GM20431 (cell line): Measurements from ENCODE around the gene MRPL23.

Experiments
- in situ Hi-C: fragments of 300-500 bp; cut with MseI, MboI; formaldehyde crosslinking; loops from one replicate; pipeline ENCODE4 v1.15.0; 2020; ENCODE audit warnings: low sequenced_read_pairs; ENCODE audit not compliant: unreplicated experiment

Gene MRPL23

GRCh38 chr11:1920909-1921573 is 26.1 kb upstream of the MRPL23 start:
- in situ Hi-C loops, result no loop called here

- in situ Hi-C loops, result no loop called here
Measured at GRCh38 chr11:1921574-1922141, 25.5 kb upstream of the MRPL23 start.

- in situ Hi-C loops, result no loop called here
Measured at GRCh38 chr11:1922481-1923081, 24.6 kb upstream of the MRPL23 start.

- in situ Hi-C loops, result no loop called here
Measured at GRCh38 chr11:1923201-1923956, 23.8 kb upstream of the MRPL23 start.

- in situ Hi-C loops, result no loop called here
Measured at GRCh38 chr11:1924181-1924580, 23.0 kb upstream of the MRPL23 start.

- in situ Hi-C loops, result no loop called here
Measured at GRCh38 chr11:1924646-1925372, 22.3 kb upstream of the MRPL23 start.

- in situ Hi-C loops, result no loop called here
Measured at GRCh38 chr11:1925373-1926155, 21.6 kb upstream of the MRPL23 start.

- in situ Hi-C loops, result no loop called here
Measured at GRCh38 chr11:1926156-1927025, 20.7 kb upstream of the MRPL23 start.

GRCh38 chr11:1927026-1927847 is 19.9 kb upstream of the MRPL23 start:
- in situ Hi-C loops, result no loop called here

GRCh38 chr11:1927848-1928469 is 19.2 kb upstream of the MRPL23 start:
- in situ Hi-C loops, result no loop called here

- in situ Hi-C loops, result no loop called here
Measured at GRCh38 chr11:1928470-1928890, 18.7 kb upstream of the MRPL23 start.

GRCh38 chr11:1928891-1929541 is 18.1 kb upstream of the MRPL23 start:
- in situ Hi-C loops, result no loop called here

GRCh38 chr11:1929621-1930461 is 17.3 kb upstream of the MRPL23 start:
- in situ Hi-C loops, result no loop called here

GRCh38 chr11:1930462-1930830 is 16.7 kb upstream of the MRPL23 start:
- in situ Hi-C loops, result no loop called here

GRCh38 chr11:1931341-1932104 is 15.6 kb upstream of the MRPL23 start:
- in situ Hi-C loops, result no loop called here
